ENCODE results near the gene SACM1L.
"Not testable (repeated sequence)": the region's sequence is repeated elsewhere in the genome, so short reads cannot be mapped to it uniquely, and the experiment has no call there.

SACM1L gene

GRCh38 chr3:45695166-45695565 is 6.0 kb downstream of the SACM1L start:
- DNase-seq: not testable (repeated sequence)

GRCh38 chr3:45700570-45701073 is 11.4 kb downstream of the SACM1L start:
- no peak for DNase-seq

- no peak for DNase-seq
These were observed 12.1 kb downstream of the SACM1L start for GRCh38 chr3:45701172-45701867.

DNA sequence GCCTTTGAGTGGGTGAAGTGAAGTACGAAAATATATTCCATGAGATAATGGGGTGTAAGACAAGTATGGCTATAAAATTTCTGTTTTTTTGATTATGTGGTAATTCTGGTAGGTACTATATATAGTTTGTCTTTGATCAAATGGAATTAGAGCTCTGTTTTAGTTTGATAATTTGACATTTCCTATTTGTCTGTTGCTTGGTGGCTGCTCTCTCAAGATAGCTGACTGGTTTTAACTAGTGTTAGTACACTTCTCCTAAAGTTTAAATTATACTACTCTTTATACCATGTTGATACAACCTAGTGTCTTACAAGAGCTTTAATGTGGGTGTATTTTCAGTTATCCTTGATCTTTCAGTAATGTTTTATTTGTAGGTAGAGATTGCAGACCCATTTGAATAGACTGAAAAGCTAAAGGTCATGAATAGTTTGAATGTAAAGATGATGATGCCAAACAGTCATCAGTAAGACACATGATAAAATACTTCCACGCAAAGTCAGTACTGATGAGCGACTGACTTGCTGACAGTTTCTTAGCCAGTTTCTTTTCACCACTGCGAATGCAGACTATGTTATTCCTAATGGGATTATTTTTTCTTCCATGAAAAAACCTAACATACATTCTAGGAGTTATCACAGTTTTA is 15.2 kb downstream of the SACM1L start:
- no peak for DNase-seq

GRCh38 chr3:45705839-45706808 is 16.9 kb downstream of the SACM1L start:
- DNase-seq: no peak

- no peak for DNase-seq
These were observed 22.7 kb downstream of the SACM1L start for GRCh38 chr3:45711931-45712330.

DNA sequence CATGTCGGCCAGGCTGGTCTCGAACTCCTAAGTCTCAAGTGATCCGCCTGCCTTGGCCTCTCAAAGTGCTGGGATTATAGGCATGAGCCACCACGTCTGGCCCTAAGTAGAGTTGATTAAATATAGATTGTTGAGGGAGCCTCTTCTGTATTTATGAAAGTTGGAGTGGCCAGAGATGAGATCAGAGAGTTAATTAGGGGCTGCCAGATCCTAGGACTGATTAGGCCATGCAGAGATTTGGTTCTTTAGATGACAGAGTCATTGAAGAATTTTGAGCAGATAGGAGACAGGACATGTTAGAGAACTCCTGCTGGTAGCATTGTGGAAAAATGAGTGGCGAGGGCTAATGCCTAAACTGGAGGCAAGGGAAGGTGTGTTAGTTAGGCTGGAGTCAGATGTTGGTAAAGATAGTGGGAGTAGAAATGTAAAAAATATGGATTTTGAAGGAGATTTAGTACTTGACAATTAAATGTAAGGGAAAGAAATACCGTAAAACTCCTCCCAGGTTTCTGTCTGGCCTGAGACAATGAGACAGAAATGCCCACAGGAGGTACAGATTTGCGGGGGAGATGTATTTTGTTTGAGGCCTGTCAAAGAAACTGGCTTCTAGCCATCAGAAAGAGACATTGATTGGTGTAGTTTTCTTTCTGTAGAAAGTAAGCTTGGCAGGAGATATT is 23.4 kb downstream of the SACM1L start:
- no peak for DNase-seq

GRCh38 chr3:45715945-45716344 is 26.7 kb downstream of the SACM1L start:
- no peak for DNase-seq

DNA sequence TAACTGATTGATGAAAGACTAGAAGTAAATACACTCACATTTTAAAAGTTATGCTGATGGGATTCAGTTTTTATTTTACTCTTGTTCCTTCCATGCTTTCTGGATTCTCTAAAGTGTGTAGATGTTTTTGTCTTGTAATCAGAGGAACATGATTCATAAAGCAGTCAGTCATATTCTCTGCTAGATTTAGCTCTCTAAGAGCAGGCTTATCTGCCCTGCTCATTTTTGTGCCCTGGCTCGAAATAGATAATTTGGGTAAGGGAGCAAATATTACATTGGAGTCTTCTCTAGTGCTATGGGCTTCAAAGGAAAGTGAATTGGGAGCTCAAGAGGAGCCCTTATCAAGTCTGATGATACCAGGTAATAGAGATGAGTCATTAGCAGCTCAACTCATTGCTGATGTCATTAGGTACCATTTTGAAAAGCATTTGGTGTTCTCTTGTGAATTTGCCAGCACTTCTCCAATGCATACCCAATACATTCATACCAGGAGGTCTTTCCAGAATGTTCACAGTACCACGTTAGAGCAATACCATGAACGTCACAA is 27.7 kb downstream of the SACM1L start:
- no peak for DNase-seq

- DNase-seq: no peak
These were observed 30.7 kb downstream of the SACM1L start for GRCh38 chr3:45719655-45720487.

DNA sequence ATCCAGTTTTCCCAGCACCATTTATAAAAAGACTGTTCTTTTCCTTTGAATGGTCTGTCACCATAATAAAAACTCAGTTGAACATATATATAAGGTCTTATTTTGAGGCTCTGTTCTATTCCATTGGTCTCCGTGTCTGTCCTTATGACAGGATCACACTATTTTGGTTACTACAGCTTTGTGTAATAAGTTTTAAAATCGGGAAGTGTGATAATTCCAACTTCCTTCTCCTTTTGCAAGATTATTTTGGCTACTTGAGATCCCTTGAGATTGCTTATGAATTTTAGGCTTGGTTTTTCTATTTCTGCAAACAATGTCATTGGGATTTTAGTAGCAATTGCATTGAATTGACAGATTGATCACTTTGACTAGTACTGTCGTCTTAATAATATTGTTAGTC is 35.7 kb downstream of the SACM1L start:
- no peak for DNase-seq

GRCh38 chr3:45729614-45730013 is 40.4 kb downstream of the SACM1L start:
- no peak for DNase-seq

DNA sequence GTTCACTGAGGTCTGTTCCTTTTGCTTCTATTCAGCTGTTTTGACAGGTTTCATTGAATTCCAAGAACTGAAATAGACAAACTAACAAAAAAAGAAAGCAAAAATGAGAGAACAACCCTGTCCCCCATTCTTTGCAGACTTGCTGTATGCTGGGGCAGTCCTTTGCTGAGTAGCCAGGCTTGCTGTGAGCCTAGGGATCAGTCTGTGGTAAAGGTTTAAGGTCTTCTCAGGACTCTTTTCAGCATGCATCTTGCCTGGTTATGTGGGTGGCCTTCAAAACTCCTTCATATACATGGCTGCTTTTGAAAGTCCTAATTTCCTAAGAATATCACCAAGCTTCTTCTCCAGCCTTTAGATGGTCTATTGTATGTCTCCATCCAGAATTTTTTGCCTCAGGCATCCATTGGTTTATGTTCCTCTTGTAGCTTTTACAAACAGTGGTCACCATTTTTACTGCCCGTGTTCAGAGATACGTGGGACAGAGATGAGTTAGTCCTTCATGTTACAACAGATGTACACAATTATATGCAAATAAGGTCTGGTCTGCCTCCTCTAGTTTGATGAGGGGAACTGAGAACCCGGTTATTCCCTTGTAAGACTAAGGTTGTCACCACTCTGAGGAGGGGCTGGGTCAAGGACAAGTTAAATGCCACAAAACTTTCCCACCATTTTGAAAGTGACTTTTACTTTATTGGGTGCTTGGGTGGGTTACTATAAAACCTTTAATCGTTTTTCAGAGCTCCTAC is 41.4 kb downstream of the SACM1L start:
- DNase-seq: no peak

GRCh38 chr3:45736707-45737106 is 47.5 kb downstream of the SACM1L start:
- DNase-seq: no peak

DNA sequence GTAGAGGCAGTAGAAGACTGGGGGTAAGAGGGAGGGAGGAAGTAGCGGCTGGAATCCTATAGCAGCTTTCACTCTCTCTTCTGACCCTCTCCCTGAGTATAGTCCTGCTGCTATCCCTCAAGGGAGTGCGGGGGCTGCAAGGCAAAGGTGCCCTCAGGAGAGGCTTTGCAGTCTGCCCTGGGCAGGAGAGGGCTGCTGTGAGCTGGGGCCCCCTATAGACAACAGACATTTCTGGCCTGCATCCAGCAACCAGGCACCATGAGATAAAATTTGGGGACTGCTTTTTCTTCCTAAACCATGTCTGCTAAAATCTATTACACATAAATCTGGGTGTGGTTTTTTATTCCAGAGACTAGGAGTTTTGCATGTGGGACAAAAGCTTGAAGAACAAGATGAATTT is 48.0 kb downstream of the SACM1L start:
- DNase-seq: no peak

GRCh38 chr3:45739991-45740390 is 50.8 kb downstream of the SACM1L start:
- DNase-seq: no peak

DNA sequence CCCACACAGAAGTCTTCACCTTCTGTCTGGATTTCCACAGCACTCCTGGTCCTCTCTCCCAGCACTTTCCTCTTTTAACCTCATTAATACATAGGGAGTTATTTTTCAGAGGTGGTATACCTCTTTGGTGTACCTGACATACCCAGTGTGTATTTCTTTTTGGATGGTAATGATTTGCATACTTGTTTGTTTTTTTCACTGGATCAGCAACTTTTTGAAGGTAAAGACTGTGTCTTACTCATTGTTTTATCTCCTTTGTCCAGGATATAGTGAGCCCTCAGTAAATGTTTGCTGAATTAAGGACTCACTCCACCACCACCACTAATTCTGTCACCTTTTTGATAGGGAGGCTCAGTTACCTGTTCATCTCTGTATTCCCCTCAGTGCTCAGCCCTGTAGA is 52.1 kb downstream of the SACM1L start:
- no peak for DNase-seq

DNA sequence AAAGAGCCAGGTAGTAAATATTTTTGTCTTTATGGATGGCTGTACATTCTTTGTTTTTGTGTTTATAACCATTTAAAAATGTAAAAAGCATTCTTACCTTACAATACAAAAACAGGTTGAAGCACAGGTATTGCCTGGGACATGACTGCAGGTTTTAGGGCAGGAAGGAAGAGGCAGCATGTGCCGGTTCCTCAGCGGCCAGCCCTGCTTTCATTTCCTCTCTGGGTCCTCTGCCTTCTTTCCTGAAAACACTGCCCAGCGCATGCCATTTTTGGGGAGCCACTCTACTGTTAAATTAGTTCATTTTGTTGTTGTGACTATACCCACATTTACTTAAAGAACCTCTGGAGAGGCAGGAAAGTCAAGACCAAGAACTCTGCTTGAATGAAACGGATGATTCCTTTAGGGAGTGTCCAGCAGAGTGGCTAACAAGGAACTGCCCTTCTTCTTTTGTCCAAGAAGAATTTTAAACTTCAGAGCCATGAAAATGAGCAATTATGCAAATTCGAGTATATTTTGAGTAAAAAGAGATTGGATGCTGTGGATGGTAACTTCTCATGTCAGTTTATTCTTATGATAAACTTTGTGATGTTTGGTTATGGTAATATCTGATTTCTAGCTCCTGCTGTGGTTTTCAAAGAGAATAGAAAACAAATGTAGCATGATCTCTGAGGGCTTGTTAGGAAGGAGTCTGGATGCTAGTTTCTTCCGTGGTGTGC is 52.7 kb downstream of the SACM1L start:
- no peak for DNase-seq

DNA sequence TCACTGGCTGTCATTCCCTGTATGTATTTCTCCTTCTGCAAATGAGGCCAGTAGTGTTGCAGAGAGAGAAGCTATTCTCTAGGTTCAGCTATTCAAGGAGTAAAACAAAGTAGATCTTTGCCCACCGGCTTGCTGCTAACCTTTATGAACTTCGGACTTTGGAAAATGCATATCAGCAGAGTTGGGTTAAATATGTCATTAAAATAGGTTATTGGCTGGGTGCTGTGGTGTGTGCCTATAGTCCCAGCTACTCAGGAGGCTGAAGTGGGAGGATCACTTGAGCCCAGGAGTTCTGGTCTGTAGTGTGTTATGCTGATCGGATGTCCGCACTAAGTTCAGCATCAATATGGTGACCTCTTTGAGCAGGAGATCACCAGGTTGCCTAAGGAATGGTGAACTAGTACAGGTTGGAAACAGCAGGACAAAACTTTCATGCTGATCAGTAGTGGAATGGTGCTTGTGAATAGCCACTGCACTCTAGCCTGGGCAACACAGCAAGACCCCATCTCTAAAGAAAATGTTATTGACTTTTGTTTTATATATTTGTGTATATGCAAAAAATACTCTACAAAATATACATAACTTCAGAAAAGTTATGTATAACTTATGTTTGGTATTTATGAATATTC is 53.4 kb downstream of the SACM1L start:
- DNase-seq: no peak
